RWPE2 (cell line): ENCODE results near the gene SLC12A5.
A peak's percentile ranks its signal among the peaks of the same experiment; 100 is the strongest.

Experiments used
- ATAC-seq: fragments of 200-7000 bp; cut with Tn5 transposase; 3 replicates; pipeline ENCODE4 v1.9.1; 2021; ENCODE audit warnings: low read depth
- DNase-seq: peaks from one replicate; pipeline ENCODE4 v3.0.0-alpha.2; 2020; ENCODE audit warnings: low spot score
- H3K27ac ChIP-seq: fragments of 450-650 bp; 2 replicates; pipeline ENCODE4 v1.5.1; 2017; ENCODE audit warnings: mild to moderate bottlenecking; ENCODE audit not compliant: poor library complexity, severe bottlenecking
- H3K27me3 ChIP-seq: fragments of 250-450 bp; sonication (Bioruptor Pico); 2 replicates; pipeline ENCODE4 v1.5.1; 2021; ENCODE audit warnings: mild to moderate bottlenecking, moderate library complexity; ENCODE audit not compliant: insufficient read depth, poor library complexity, severe bottlenecking
- H3K36me3 ChIP-seq: fragments of 250-450 bp; sonication (Bioruptor Pico); 2 replicates; pipeline ENCODE4 v1.5.1; 2020; ENCODE audit warnings: low read depth, mild to moderate bottlenecking, moderate library complexity
- H3K4me1 ChIP-seq: fragments of 250-450 bp; sonication (Bioruptor Pico); 2 replicates; pipeline ENCODE4 v1.5.1; 2021; ENCODE audit warnings: mild to moderate bottlenecking, moderate library complexity; ENCODE audit not compliant: insufficient read depth, poor library complexity, severe bottlenecking
- H3K4me3 ChIP-seq: fragments of 250-450 bp; sonication (Bioruptor Pico); 2 replicates; pipeline ENCODE4 v1.5.1; 2021; ENCODE audit warnings: mild to moderate bottlenecking, moderate library complexity; ENCODE audit not compliant: severe bottlenecking
- H3K9me3 ChIP-seq: fragments of 250-450 bp; sonication (Bioruptor Pico); 2 replicates; pipeline ENCODE4 v1.5.1; 2021; ENCODE audit warnings: mild to moderate bottlenecking, moderate library complexity; ENCODE audit not compliant: severe bottlenecking
- TF ChIP-seq, protein P1 (sequence below): fragments of 450-650 bp; IDR thresholded peaks from one replicate; pipeline ENCODE4 v1.5.1; 2017; ENCODE audit warnings: mild to moderate bottlenecking, moderate library complexity; ENCODE audit not compliant: poor library complexity, severe bottlenecking

Gene SLC12A5

DNA sequence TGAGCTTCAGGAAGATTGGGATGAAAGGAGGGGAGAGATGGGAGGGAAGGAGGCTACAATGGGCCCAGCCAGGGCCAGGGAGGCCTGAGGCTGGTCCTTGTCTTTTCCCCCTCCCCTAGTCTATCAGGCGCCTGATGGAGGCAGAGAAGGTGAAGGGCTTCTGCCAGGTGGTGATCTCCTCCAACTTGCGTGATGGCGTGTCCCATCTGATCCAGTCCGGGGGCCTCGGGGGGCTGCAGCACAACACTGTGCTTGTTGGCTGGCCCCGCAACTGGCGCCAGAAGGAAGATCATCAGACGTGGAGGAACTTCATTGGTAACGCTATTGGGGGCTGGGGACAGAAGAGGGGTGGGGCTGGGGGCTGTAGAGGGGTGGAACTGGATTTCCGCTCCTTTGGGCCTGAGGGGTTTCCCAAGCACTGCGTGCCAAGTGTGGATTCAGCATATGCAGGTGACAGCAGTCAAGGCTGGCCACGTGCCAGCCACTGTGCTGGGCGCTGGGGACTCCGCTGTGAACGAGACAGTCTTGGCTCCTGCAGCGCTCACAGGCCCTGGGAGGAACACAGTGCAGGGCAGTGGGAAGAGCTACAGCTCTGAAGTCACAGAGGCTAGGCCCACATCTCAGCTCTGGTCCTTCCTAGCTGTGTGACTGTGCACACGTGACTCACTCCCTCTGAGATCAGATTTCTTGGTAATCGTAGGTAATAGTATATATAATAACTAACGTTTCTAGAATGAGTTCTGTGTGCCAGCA is 22.7 kb downstream of the SLC12A5 start:
- H3K9me3 ChIP-seq = no peaks in the 10 kb centered on the region
- TF ChIP-seq, protein P1, sequence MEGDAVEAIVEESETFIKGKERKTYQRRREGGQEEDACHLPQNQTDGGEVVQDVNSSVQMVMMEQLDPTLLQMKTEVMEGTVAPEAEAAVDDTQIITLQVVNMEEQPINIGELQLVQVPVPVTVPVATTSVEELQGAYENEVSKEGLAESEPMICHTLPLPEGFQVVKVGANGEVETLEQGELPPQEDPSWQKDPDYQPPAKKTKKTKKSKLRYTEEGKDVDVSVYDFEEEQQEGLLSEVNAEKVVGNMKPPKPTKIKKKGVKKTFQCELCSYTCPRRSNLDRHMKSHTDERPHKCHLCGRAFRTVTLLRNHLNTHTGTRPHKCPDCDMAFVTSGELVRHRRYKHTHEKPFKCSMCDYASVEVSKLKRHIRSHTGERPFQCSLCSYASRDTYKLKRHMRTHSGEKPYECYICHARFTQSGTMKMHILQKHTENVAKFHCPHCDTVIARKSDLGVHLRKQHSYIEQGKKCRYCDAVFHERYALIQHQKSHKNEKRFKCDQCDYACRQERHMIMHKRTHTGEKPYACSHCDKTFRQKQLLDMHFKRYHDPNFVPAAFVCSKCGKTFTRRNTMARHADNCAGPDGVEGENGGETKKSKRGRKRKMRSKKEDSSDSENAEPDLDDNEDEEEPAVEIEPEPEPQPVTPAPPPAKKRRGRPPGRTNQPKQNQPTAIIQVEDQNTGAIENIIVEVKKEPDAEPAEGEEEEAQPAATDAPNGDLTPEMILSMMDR = no peak
- ATAC-seq (peak; percentile 52), DNase-seq (peak; percentile 77)
- H3K27ac ChIP-seq = no peak overlapping the region
- no peak overlapping the region for H3K4me3 ChIP-seq
- H3K36me3 ChIP-seq = no peaks in the 10 kb centered on the region
- no peaks in the 10 kb centered on the region for H3K4me1 ChIP-seq
- H3K27me3 ChIP-seq = peaks cover 25% of the 10 kb centered on the region

DNA sequence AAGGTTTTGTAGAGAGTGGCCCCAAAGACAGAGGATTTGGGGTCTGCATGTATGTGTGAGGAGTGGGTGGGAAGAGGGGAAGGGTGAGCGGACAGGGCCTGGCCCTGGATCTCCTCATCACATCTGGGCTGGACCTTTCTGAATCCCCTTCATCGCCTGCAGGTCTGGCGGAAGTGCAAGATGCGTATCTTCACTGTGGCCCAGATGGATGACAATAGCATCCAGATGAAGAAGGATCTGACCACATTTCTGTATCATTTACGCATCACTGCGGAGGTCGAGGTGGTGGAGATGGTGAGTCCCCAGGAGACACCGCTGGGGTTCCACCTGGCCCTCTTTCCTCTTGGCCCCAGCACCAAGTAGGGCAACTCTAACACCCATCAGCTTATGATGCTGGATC is 24.4 kb downstream of the SLC12A5 start:
- TF ChIP-seq, protein P1 = no peak
- DNase-seq (peak; percentile 64), ATAC-seq (no peak)
- Histone ChIP-seq H3K27ac (no peak overlapping the region), H3K9me3 (no peaks in the 10 kb centered on the region), H3K4me1 (peaks cover 3% of the 10 kb centered on the region), H3K36me3 (no peaks in the 10 kb centered on the region), H3K27me3 (peaks cover 35% of the 10 kb centered on the region), H3K4me3 (no peak overlapping the region)

DNA sequence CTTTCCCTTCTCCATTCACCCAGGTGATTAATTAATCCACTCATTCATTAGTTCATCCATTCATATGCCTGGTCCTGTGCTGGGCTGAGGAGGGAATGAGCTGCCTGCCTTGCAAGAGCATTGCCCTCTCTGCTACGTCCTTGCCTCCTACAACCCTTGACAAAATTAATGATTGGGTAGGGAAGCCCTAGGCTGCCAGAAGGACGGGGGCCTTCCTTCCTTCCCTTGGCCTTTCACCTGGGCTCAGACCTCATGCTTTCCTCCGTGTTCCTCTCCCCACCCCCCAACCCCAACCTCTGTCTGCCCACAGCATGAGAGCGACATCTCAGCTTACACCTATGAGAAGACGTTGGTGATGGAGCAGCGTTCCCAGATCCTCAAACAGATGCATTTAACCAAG is 25.6 kb downstream of the SLC12A5 start:
- Histone ChIP-seq H3K36me3 (no peaks in the 10 kb centered on the region), H3K27me3 (peaks cover 41% of the 10 kb centered on the region), H3K4me1 (peaks cover 3% of the 10 kb centered on the region), H3K4me3 (no peak overlapping the region), H3K9me3 (no peaks in the 10 kb centered on the region), H3K27ac (no peak overlapping the region)
- DNase-seq (peak; percentile 63), ATAC-seq (no peak)
- TF ChIP-seq, protein P1 = no peak

DNA sequence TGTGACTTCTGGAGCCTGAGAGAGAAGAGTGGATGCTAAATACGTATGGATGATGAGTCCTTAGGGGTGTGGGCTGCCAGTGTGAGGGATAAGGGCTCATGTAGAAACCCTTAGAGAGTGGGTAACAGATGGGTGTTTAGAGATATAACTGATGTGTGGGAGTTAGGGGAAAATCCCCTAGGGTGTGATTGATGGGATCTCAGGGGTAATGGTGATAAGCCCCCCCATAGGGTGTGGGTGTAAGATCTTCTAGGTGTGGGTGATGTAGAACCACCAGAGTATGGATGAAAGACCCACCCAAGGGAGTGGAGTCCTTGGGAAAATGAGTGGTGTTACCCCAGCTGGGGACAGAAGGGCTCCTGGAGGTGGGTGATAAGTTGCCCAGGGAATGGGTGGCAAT is 26.3 kb downstream of the SLC12A5 start:
- TF ChIP-seq, protein P1 = no peak
- H3K9me3 ChIP-seq = no peaks in the 10 kb centered on the region
- ATAC-seq (no peak), DNase-seq (peak; percentile 34)
- peaks cover 41% of the 10 kb centered on the region for H3K27me3 ChIP-seq
- no peak overlapping the region for H3K4me3 ChIP-seq
- H3K27ac ChIP-seq = no peak overlapping the region
- no peaks in the 10 kb centered on the region for H3K36me3 ChIP-seq
- peaks cover 3% of the 10 kb centered on the region for H3K4me1 ChIP-seq

DNA sequence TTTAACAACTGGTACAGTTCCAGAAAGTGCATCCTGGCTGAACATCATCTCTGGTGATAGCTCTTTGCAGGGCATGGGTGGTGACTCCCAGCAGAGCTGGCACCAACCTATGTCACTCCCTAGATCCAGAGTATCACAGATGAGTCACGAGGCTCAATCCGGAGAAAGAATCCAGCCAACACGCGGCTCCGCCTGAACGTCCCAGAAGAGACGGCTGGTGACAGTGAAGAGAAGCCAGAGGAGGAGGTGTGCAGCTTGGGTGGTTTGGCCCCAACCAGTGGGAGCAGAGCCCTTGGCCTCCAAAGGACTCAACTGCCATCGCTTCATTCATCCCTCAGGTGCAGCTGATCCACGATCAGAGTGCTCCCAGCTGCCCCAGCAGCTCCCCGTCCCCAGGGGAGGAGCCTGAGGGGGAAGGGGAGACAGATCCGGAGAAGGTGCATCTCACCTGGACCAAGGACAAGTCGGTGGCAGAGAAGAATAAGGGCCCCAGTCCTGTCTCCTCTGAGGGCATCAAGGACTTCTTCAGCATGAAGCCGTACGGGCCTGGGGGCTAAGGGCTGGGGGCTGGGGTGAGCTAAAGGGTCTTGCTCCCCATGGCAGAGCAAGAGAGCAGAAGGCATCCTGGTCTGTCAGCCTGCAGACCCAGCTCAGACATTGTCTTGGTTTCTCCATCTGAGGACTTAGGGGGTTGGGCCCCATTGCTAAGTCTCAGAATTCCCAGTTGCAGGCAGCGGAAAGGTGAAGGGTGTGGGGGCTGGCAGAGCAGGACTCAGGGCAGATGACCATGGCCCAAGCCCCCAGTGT is 27.2 kb downstream of the SLC12A5 start:
- peaks cover 3% of the 10 kb centered on the region for H3K4me1 ChIP-seq
- TF ChIP-seq, protein P1 = no peak
- DNase-seq = peak; percentile 71
- H3K36me3 ChIP-seq = peaks cover 6% of the 10 kb centered on the region
- H3K4me3 ChIP-seq = no peak overlapping the region
- H3K27me3 ChIP-seq = peaks cover 41% of the 10 kb centered on the region
- no peak overlapping the region for H3K27ac ChIP-seq
- no peaks in the 10 kb centered on the region for H3K9me3 ChIP-seq
- no peak for ATAC-seq
